Heart left ventricle (tissue), 16 donors: ENCODE data around the gene CTNNA3. TPM values are rescaled to one million over a fixed set of nuclear protein-coding genes. Genes with fewer than 3 reads are reported as not detected.

Source experiments
- ATAC-seq, 4 donors: fragments of 200-7000 bp; cut with Tn5 transposase; one replicate each; pipeline ENCODE4 v1.9.1; 2020 to 2022; ENCODE audit warnings: moderate library complexity in 4 of 4, mild to moderate bottlenecking in 3 of 4, moderate number of reproducible peaks in 1 of 4
- DNase-seq, 5 donors: peaks; one replicate each; pipeline ENCODE4 v3.0.0-alpha.2; 2020
- H3K27ac ChIP-seq, 12 donors: fragments of 200-600 bp; sonication (generic) in 4 of 12; one replicate each; pipeline versions ENCODE4 v1.5.0 to v1.8.0; 2016 to 2022; ENCODE audit warnings: mild to moderate bottlenecking in 2 of 12
- H3K27me3 ChIP-seq, 9 donors: fragments of 200-600 bp; sonication (generic) in 2 of 9; one replicate each; pipeline versions ENCODE4 v1.5.1 to v1.8.0; 2016 to 2022; ENCODE audit warnings: mild to moderate bottlenecking in 3 of 9
- H3K36me3 ChIP-seq, 9 donors: fragments of 200-600 bp; sonication (generic) in 2 of 9; one replicate each; pipeline versions ENCODE4 v1.5.0 to v1.8.0; 2018 to 2022; ENCODE audit warnings: mild to moderate bottlenecking in 2 of 9
- H3K4me1 ChIP-seq, 12 donors: fragments of 200-600 bp; sonication (generic) in 4 of 12; one replicate each; pipeline versions ENCODE4 v1.5.0 to v1.8.0; 2016 to 2022; ENCODE audit warnings: mild to moderate bottlenecking in 3 of 12
- H3K4me3 ChIP-seq, 12 donors: fragments of 200-600 bp; sonication (generic) in 4 of 12; one replicate each; pipeline versions ENCODE4 v1.5.0 to v1.8.0; 2017 to 2022; ENCODE audit warnings: mild to moderate bottlenecking in 9 of 12, moderate library complexity in 4 of 12
- H3K9me3 ChIP-seq, 12 donors: fragments of 200-600 bp; sonication (generic) in 4 of 12; one replicate each; pipeline versions ENCODE4 v1.5.0 to v1.8.0; 2016 to 2022; ENCODE audit warnings: mild to moderate bottlenecking in 1 of 12
- POLR2A ChIP-seq, 2 donors: fragments of 450-650 bp; IDR thresholded peaks; one replicate each; pipeline ENCODE4 v1.6.1; 2017; ENCODE audit warnings: antibody characterized with exemption in 2 of 2, mild to moderate bottlenecking in 2 of 2, moderate library complexity in 2 of 2
- WGBS, 4 donors: extraction: QIAGEN DNeasy Blood & Tissue Kit in 2 of 4; methylation state at CpG; one replicate each; pipeline versions ENCODE4 v1.1.5 to v1.1.7; 2013 to 2018; 5-methylcytosine and 5-hydroxymethylcytosine counted together
- intact Hi-C, 10 donors: fragments of 100-400 bp; cut with DNase I; formaldehyde crosslinking; loops; one replicate each; pipeline versions ENCODE4 v1.11.1 to v1.14.2; 2022
- polyA plus RNA-seq, 2 donors: library from polyadenylated mRNA; stranded (reverse); fragments of 200-250 nt; gene quantifications; one replicate each; pipeline ENCODE4 v1.2.3, GENCODE V29; 2013
- total RNA-seq, 9 donors: library from RNA; depleted of rRNA in 2 of 9; stranded (reverse); fragments of >200 nt in 2 of 9; fragmentation: NEBNext Ultra II Directional in 3 of 9; extraction: Animal tissue kit (Norgen Biotek cat#: 25700) in 3 of 9; gene quantifications; one replicate each; pipeline versions ENCODE4 v1.1.0 to v1.2.4, GENCODE V29; 2016 to 2023
- TF ChIP-seq, protein P1 (sequence below), 12 donors: fragments of 200-600 bp; sonication (generic) in 4 of 12; IDR thresholded peaks; one replicate each; pipeline versions ENCODE4 v1.5.0 to v1.8.0; 2018 to 2022; ENCODE audit warnings: antibody characterized with exemption in 12 of 12, mild to moderate bottlenecking in 5 of 12
- donor health status: ischemic (EF 13 %, LVEDD 7.1; RV severe dilation, severe dysfunction).
- donor health status: healthy with polysubstance abuse.
- donor health status: DM: no; HTN: yes; CAD: no.
- donor health status: DM: no; HTN: no; CAD: no.
- donor health status: ischemic (EF 25% LVEDD 6.9; RV normal size, moderate dysfunction).
- donor health status: ischemic (EF 25% LVEDD 5.7; RV mildly dilated, moderate dysfunction).
- donor health status: healthy.
- donor health status: DM: yes; HTN: yes; CAD: no.
- donor health status: ischemic (EF 35%, LVEDD 5.7; RV mildly dilated, moderate dysfunction).
- donor health status: nonischemic (EF 11% LVEDD 7.7; RV severe dilation, severe dysfunction).
- donor health status: DM: yes; HTN: yes; CAD: no.
- donor health status: PGD.
- donor health status: ischemic (EF 29% LVEDD 5.4; RV normal size, mild dysfunction).
- donor health status: nonischemic (EF 23%, LVEDD 6.1; RV moderate dilation, normal function).

The CTNNA3 gene
- total and polyA plus RNA-seq, 11 donors: 4.8 to 200 (median 99.0) TPM

DNA sequence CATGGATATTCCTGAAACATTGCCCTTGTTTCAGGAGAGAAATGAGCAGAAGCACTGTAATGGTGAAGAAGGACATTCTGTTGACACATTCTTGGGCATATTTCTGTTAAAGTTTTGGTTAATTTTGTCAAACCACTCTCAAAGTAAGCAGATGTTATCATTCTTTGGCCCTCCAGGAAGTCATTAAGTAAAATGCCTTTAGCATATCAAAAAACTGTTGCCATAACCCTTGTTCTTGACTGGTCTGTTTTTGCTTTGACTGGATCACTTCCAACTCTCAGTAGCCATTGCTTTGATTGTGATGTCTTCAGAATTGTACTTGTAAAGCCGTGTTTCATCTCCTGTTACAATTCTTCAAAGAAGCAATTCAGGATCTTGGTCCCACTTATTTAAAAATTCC lies 1174.5 kb downstream of the CTNNA3 start:
- Histone ChIP-seq H3K9me3 (no peaks in the 10 kb centered on the region), H3K27ac (no peak overlapping the region), H3K27me3 (no peaks in the 10 kb centered on the region), H3K4me3 (no peak overlapping the region), H3K4me1 (no peaks in the 10 kb centered on the region), H3K36me3 (no peaks in the 10 kb centered on the region)
- ATAC-seq (no peak), DNase-seq (no peak)
- intact Hi-C loops: no loop called here
- TF ChIP-seq, protein P1, sequence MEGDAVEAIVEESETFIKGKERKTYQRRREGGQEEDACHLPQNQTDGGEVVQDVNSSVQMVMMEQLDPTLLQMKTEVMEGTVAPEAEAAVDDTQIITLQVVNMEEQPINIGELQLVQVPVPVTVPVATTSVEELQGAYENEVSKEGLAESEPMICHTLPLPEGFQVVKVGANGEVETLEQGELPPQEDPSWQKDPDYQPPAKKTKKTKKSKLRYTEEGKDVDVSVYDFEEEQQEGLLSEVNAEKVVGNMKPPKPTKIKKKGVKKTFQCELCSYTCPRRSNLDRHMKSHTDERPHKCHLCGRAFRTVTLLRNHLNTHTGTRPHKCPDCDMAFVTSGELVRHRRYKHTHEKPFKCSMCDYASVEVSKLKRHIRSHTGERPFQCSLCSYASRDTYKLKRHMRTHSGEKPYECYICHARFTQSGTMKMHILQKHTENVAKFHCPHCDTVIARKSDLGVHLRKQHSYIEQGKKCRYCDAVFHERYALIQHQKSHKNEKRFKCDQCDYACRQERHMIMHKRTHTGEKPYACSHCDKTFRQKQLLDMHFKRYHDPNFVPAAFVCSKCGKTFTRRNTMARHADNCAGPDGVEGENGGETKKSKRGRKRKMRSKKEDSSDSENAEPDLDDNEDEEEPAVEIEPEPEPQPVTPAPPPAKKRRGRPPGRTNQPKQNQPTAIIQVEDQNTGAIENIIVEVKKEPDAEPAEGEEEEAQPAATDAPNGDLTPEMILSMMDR (IDR thresholded peaks at IDR 0.05): no peak
- TF ChIP-seq POLR2A (IDR thresholded peaks at IDR 0.05): no peak
- WGBS, 4 donors: 32 to 62% (median 35%) methylated on average over 1 of the region's 1 CpG

DNA sequence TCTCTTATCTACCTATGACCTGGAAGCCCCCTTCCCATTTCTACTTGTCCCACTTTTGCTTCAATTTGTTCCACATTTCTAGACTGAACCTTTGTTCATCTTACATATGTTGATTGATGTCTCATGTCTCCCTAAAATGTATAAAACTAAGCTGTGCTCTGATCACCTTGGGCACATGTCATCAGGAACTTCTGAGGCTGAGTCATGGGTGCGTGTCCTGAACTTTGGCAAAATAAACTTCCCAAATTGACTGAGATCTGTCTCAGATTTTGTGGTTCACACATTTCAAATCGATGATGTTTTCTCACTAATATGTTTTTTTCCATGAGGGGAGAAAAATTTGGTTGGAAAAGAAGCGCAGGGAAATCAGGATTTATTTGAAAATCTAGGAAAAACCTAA lies 1176.4 kb downstream of the CTNNA3 start:
- H3K27ac ChIP-seq: no peak overlapping the region
- WGBS, 4 donors: 79 to 82% (median 81%) methylated on average over 3 of the region's 3 CpGs
- no peaks in the 10 kb centered on the region for H3K27me3 ChIP-seq
- no peak for ATAC-seq
- no peaks in the 10 kb centered on the region for H3K9me3 ChIP-seq
- no peaks in the 10 kb centered on the region for H3K36me3 ChIP-seq
- no peak for DNase-seq
- TF ChIP-seq POLR2A (IDR thresholded peaks at IDR 0.05): no peak
- TF ChIP-seq, protein P1 (IDR thresholded peaks at IDR 0.05): no peak
- intact Hi-C loops: no loop called here
- H3K4me3 ChIP-seq: no peak overlapping the region
- no peaks in the 10 kb centered on the region for H3K4me1 ChIP-seq

DNA sequence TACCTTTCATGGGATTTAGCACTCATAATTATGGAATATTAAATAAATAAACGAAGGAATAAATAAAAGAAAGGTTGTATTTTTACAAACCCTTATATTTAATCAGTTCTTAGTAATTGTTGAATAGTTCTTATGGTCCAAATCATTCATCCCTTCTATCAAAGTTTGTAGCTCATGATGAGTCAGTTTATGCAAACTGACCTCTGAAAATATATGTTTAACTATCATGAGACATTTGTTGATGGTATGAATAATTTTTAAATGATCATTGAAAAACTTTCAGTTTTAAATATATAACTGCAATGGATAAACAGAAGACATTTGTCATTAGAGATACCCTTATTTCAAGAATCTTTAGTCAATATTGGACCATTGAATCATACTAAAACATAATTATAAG lies 1181.3 kb downstream of the CTNNA3 start:
- no peak for ATAC-seq
- TF ChIP-seq, protein P1 (IDR thresholded peaks at IDR 0.05): no peak
- TF ChIP-seq POLR2A (IDR thresholded peaks at IDR 0.05): no peak
- Histone ChIP-seq H3K9me3 (peaks cover 0 to 4% (median 0%) of the 10 kb centered on the region in 12 donors), H3K4me1 (no peaks in the 10 kb centered on the region), H3K27ac (no peak overlapping the region), H3K4me3 (no peak overlapping the region), H3K27me3 (no peaks in the 10 kb centered on the region), H3K36me3 (no peaks in the 10 kb centered on the region)
- intact Hi-C loops: no loop called here
- DNase-seq: no peak
- WGBS, 4 donors: 51 to 63% (median 59%) methylated on average over 1 of the region's 1 CpG

DNA sequence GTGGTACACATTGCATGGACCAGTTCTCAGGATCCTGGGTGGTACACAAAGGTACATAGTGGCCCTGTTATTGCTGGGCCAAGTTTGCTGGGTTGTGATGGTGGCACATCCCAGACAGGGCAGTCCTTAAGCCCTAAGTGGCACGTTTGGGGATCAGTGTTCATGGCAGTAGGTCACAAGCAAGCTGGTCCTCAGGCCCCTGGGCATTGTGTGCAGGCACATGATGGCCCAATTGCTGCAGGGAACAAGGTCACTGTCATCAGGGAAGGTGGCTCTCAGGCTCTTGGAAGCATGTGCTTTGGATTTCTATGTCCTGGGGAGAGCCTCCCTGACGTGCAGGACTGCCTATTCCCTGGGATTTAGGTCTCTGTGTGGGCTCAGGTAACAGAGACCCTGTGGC lies 1182.5 kb downstream of the CTNNA3 start:
- intact Hi-C loops: no loop called here
- Histone ChIP-seq H3K36me3 (no peaks in the 10 kb centered on the region), H3K4me3 (no peak overlapping the region), H3K27me3 (no peaks in the 10 kb centered on the region), H3K4me1 (no peaks in the 10 kb centered on the region), H3K9me3 (peaks cover 0 to 4% (median 0%) of the 10 kb centered on the region in 12 donors), H3K27ac (no peak overlapping the region)
- no peak for DNase-seq
- ATAC-seq: no peak
- no peak for TF ChIP-seq POLR2A (IDR thresholded peaks at IDR 0.05)
- TF ChIP-seq, protein P1 (IDR thresholded peaks at IDR 0.05): no peak
- 61 to 78% (median 62%) methylated on average over 2 of the region's 2 CpGs for WGBS, 4 donors
